22Rv1 (cell line): Measurements from ENCODE around the gene BICRAL.

Source experiments
- ZFX ChIP-seq: fragments of 450-650 bp; IDR thresholded peaks from 2 replicates; pipeline ENCODE4 v1.6.1; 2017; ENCODE audit warnings: antibody characterized with exemption, borderline replicate concordance
- TF ChIP-seq, protein P1 (sequence below): fragments of 450-650 bp; IDR thresholded peaks from 2 replicates; pipeline ENCODE4 v1.5.1; 2017; ENCODE audit warnings: mild to moderate bottlenecking

DNA sequence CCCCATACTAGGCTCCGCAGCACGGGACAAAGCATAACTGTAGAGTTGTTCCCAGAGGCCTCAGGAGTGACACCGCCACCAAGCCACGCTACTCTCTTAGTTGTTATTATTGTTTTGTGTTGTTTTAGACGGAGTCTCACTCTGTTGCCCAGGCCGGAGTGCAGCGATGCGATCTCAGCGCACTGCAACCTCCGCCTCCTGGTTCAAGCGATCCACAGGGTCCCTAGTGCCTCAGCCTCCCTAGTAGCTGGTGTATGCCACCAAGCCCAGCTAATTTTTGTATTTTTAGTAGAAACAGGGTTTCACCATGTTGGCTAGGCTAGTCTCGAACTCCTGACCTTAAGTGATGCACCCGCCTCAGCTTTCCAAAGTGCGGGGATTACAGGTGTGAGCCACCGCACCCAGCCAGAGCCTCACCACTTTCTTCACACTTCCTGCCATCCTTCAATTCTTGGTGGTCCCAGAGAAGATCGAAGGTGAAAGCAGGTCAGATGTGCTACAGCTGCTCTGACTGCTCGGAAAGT lies 109.4 kb downstream of the BICRAL start:
- no peak for TF ChIP-seq ZFX
- TF ChIP-seq, protein P1, sequence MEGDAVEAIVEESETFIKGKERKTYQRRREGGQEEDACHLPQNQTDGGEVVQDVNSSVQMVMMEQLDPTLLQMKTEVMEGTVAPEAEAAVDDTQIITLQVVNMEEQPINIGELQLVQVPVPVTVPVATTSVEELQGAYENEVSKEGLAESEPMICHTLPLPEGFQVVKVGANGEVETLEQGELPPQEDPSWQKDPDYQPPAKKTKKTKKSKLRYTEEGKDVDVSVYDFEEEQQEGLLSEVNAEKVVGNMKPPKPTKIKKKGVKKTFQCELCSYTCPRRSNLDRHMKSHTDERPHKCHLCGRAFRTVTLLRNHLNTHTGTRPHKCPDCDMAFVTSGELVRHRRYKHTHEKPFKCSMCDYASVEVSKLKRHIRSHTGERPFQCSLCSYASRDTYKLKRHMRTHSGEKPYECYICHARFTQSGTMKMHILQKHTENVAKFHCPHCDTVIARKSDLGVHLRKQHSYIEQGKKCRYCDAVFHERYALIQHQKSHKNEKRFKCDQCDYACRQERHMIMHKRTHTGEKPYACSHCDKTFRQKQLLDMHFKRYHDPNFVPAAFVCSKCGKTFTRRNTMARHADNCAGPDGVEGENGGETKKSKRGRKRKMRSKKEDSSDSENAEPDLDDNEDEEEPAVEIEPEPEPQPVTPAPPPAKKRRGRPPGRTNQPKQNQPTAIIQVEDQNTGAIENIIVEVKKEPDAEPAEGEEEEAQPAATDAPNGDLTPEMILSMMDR = no peak
